Fibroblast of skin of scalp (primary cell): ENCODE measurements around the gene ABHD17C. TPM values are rescaled to one million over a fixed set of nuclear protein-coding genes. Genes with fewer than 3 reads are reported as not detected.
"Not testable (repeated sequence)": the region's sequence is repeated elsewhere in the genome, so short reads cannot be mapped to it uniquely, and the experiment has no call there.

Experiments used
- DNase-seq: peaks from one replicate; pipeline ENCODE4 v3.0.0-alpha.2; 2013
- polyA plus RNA-seq, 2 experiments: library from polyadenylated mRNA; unstranded; fragments of 120-200 nt; gene quantifications; one replicate each; pipeline ENCODE4 v1.2.1, GENCODE V29; 2013; ENCODE audit not compliant: insufficient read length in 2 of 2

ABHD17C gene
- polyA plus RNA-seq (2013, experiment 1 of 2; ENCODE audit: insufficient read length) = 8.2 TPM
- 8.5 TPM for polyA plus RNA-seq (2013, experiment 2 of 2; ENCODE audit: insufficient read length)

DNA sequence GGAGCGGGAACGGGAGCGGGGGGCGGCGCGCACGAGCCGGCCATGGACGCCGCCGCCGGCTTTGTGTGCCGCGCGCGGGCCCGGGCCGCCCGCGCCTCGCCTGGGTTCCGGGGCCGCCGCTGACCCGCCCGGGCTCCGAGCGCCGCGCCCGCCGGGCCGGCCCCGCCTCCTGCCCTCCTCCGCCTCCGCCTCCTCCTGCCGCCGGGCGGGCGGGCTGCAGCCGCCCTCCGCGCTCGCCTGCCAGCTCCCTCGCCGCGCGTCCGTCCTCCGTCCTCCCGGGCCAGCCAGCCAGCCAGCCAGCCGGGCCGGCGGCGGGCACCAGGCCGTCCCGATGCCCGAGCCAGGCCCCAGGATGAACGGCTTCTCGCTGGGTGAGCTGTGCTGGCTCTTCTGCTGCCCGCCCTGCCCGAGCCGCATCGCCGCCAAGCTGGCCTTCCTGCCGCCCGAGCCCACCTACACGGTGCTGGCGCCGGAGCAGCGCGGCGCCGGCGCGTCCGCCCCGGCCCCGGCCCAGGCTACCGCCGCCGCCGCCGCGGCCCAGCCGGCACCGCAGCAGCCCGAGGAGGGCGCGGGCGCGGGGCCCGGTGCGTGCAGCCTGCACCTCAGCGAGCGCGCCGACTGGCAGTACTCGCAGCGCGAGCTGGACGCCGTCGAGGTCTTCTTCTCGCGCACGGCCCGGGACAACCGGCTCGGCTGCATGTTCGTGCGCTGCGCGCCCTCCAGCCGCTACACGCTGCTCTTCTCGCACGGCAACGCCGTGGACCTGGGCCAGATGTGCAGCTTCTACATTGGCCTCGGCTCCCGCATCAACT, at the start of gene ABHD17C:
TSS of gene ABHD17C (plus strand) at position 212 of the 812 bp plus-strand sequence. CDS start at position 332, 120 bp downstream.
- peak; percentile 68 for DNase-seq

DNA sequence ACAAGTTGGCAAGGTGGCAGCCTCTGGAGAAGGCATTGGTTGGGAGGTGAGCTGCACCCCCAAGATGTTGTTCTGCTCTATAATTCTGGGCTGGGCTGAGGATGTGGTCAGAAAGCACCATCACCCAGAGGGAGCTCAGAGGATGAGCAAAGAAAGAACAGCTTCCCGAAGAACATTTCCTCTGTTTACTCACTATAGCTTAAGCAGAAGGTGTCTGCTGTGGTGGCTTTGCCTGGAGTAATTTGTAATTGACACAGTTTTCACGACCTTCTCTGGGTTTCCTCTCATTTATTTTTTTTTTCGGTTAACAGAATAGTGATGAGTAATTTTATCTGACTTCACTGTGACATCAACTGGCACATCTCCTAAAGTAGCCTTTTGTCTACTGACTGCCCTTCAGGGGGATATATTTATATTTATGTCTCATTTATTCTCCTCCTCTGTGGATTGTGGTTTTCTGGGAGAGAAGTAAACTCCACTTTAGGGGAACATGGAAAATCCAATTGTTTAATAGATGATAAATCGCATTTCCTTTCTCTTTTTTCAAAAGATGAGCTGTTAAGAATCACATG, 49.5 kb upstream of the ABHD17C start:
- DNase-seq = no peak

DNA sequence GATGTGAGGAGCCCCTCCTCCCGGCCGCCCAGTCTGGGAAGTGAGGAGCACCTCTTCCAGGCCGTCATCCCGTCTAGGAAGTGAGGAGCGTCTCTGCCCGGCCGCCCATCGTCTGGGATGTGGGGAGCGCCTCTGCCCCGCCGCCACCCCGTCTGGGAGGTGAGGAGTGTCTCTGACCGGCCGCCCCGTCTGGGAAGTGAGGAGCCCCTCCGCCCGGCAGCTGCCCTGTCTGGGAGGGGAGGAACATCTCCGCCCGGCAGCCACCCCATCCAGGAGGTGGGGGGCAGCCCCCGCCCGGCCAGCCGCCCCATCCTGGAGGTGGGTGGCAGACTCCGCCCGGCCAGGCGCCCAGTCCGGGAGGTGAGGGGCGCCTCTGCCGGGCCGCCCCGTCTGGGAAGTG, 47.7 kb upstream of the ABHD17C start:
- not testable (repeated sequence) for DNase-seq

DNA sequence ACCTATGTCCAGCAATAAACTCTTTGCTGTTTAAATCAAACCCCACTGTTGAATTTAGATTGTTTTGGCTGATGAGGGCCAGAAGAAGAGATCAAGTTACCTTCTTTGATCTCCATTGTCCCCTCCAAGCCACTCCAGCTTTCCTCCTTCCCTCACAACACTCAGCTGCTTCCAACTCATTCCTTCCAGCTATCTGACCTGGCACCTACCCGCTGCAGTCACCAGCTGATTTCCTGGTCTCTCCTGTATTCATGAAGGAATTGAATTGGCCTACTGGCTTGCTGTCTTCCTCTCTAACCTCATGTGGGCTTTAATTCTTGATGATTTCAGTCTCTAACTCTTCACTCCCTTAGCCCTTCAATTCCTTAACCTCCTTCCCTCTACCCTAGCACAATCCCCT, 40.8 kb upstream of the ABHD17C start:
- no peak for DNase-seq

DNA sequence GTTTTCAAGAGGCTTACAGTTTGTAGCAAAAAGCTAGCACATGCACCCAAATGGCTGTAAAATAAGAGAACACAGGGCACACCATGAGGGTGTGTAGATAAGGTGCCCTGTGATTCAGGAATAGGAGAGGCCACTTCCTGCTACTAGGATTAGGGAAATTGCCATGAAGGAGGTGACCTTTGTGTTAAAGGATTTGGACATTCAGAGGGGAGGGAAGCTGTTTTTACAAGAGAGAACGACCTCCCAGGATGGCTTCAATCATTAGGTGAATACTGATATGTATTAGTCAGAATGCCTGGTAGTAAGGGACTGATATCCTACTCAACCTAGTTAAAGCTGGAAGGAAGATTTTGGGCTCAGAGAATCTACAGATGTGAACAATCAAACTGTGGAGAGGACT, 35.7 kb upstream of the ABHD17C start:
- DNase-seq = no peak

DNA sequence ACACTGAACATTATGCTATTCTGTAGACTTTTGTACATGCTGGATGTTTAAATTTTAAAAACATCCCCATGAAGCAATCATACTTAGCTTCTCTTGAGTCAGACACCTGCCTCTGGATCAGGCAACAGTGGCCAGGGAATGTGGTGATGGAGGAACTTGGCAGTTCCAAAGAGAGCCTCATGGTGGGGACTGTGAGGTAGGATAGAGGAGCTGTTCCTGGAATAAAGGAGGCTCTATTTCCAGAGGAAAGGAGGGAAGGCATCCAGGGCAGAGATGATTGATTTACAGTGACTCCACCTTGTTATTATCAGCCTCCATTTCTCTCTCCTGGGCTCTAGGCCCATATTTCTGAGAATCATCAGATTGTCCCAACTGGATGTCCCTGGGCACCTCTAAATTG, 35.0 kb upstream of the ABHD17C start:
- DNase-seq = peak; percentile 49

DNA sequence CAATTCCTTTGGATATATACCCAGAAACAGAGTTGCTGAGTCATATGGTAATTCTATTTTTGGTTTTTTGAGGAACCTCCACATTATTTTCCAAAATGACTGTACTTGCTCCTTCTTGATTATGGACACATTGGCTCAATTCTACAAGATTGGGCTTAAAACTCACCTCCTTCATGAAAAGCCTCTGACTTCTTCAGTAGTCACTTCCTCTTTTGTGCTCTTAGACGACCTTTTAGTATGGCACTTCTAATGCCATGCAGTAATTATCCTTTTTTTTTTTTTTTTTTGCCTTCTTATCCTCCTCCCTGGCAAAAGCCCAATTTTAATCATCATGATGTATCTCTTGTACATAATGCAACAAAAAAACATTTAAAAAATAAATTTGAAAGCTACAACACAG, 33.0 kb upstream of the ABHD17C start:
- DNase-seq = no peak

DNA sequence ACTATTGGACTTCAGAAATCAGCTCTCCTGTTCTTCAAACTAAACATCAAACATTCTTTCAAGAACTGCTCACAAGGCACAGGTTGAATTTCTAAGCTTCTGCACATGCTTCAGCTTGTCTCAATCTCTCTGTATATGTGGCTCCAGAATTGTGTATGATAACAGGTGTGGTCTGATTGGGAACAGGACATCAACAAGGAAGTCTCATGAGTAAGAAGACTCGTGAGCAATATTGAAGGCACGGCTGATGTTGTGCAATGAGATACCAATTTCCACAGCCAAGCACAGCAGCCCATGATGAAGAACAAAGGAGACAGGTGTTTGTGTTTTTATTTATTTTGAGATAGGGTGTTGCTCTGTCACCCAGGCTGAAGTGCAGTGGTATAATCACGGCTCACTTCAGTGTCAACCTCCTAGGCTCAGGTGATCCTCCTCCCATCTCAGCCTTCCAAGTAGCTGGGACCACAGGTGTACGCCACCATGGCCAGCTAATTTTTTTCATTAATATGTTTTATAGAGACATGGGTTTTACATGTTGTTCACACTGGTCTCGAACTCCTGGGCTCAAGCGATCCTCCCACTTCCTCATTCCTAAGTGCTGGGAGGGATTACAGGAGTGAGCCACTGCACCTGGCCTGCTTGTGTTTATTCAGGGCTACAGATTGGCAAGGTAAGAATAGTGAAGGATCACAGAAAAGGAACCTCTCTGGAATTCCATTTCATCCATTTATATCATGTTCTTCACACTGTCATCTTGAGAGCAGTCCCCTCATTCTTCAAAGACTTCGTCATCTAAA, 32.2 kb upstream of the ABHD17C start:
- no peak for DNase-seq

DNA sequence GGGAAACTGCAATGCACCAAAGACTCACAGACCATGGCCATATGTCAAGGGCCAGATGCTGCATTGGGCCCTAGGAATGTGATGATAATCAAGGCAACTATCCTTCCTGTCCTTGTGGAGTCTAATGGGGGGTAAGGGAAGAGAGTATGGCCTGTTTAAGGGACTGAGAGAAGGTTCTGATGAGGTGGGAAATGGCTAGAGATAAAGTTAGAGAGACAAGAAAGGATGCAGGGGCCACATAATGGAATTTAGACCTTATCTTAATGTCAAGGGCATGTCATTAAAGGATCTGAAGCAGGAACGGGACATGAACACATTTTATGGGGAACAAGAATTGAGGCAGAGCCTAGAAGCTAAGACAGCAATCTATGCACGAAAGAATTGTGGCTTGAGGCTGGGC, 30.0 kb upstream of the ABHD17C start:
- DNase-seq = no peak

DNA sequence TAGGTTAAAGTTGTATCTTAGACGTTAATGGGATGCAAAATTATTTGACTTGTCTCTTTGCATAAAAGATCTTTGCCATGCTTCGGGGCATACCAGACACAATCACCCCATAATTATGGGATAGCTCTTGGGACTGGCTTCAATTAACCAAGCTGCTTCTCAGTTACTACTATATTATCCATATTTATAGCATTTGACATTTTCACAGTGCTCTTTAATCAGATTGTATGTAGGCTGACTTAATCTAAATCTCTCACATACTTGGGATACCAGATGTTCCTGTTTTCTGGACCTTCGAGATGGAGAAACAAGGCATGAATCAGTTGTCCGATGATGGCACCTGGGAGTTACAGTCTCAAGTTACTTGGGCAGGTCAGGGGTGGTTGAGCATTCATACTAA, 27.2 kb upstream of the ABHD17C start:
- DNase-seq = no peak

DNA sequence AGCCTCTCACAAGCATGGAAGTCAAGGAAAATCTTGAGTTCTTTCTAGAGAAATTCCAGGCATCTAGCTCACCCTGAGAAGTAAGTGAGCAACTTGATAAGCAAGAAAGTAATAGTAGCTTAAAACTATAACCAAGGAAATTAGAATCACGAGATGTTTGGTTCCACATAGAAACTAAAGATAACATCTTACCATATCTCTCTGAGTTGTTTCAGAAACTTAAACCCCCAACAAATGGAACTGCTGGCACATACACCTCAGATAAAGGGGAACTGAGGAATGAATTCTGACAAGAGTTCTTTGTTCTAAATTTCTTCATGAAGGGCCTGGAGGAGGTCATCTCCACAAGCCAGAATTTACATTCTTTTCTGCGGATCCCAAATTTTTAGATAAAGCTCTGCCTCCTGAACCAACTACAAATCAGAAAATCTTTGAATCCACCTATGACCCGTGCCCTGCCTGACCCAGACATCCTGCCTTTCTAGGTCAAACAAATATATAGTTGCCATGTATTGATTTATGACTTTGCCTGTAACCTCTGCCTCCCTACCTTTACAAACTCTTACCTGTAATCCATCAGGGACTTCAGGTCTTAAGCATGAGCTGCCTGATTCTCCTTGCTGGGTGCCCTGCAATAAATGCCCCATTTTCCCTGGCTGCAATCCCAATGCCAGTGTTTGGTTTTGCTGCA, 26.4 kb upstream of the ABHD17C start:
- DNase-seq = no peak

DNA sequence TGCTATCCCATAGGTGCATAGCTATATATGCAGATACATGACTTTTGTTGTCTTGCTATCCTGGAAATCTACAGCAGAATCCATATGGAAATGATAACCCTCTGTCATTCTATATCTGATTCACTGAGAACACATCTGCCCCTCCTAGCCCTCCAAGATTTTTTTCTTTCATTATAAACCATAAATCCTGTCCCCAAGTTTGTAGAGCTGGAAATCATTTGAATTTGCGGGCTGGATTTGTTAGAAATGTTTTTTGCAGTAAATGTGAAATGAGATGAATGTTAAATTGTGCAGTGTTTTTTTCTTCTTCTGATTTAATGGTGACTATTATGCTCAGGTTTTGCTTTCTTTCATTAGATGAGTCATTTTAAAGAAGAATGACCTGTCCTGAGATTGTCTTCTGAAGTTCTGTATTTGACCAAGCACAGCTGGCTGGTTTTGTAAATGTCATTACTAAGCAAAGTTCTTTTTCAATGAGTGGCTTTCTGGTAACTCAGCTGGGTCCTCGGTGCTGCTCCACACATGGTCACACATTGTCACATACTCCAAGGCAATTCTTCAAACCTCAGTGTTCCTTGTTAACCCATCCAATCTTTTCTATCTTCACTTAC, 25.3 kb upstream of the ABHD17C start:
- DNase-seq = no peak

DNA sequence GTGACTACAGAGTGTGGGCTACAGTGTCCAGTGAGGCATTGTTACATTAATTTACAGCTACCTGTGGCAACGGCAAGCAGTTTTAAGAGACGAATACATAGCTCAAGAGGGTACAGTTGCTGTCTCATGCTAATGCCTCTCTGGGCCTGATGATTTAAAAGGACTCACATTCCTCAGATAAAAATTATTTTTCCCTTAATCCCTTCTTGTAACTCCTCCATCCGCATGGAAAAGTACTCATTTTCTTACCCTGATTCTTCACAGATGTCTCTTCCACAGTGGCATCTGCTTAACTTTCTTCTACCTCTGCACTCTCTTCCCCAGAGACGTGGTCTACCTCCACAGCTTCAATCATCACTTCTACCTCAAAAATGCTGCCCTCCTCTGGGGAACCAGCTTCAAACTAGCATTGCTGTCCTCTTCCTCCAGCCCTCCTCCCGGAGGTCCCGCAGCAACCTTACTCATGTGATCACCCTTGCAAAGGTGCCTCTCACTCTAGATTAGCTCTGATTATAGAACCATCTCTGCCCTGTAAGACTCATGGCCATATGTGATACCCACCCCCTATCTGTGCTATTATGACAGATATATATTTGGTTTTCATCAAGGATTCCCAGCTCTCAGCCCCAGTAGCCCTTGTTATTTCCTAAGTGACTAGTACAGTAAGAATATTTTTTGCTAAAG, 21.4 kb upstream of the ABHD17C start:
- DNase-seq = peak; percentile 17

DNA sequence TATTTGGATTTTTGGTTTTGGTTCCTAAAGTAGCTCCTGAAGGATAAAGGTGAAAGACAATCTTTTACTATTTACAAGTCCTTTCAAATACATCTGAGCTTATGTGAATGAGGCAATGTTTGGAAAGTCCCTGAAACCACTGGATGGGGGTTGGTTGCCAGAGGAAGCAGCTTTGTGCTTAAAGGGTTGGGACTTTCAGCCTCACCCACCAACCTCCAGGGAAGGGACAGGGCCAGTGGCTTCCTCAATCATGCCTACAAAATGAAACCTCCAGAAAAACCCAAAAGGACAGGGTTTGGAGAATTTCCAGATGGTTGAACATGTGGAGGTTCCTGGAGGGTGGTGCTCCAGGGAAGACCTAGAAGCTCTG, 20.9 kb upstream of the ABHD17C start:
- DNase-seq = peak; percentile 30

DNA sequence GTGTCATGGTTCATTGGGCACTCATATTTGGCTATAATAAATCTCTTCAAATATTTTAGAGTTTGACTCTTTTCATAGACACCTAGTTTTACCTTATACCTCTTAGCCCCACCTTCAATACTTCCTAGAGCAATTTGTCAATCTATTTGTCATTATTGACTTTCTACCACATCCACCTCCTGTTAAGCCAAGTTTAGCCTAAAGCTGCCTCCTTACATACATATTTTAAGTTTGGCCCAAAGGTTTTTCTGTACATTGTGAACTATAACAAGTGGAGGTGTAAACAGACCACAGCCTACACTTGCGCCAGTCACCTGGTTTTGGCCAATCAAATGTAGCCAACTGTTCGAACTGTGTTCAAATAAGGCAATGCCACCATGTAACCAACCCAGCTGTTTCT, 18.1 kb upstream of the ABHD17C start:
- DNase-seq = no peak

DNA sequence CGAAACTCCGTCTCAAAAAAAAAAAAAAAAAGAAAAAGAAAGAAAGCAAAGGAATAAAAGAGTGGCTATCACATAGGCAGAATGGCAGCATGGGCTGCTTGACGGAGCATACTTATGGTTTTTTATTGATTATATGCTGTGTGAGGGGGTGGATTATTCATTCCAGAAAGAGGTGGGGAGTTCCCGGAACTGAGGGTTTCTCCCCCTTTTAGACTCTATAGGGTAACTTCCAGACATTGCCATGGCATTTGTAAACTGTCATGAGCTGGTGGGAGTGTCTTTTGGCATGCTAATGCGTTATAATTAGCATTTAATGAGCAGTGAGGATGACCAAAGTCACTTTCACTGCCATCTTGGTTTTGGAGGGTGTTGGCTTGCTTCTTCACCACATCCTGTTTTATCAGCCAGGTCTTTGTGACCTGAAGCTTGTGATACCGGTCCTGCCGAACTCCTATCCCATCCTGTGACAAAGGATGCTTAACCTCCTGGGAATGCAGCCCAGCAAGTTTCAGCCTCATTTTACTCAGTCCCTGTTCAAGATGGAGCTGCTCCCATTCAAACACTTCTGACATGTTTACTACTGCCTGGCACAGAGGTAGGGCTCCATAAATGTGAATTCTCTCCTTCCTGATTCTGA, 15.8 kb upstream of the ABHD17C start:
- DNase-seq = no peak

DNA sequence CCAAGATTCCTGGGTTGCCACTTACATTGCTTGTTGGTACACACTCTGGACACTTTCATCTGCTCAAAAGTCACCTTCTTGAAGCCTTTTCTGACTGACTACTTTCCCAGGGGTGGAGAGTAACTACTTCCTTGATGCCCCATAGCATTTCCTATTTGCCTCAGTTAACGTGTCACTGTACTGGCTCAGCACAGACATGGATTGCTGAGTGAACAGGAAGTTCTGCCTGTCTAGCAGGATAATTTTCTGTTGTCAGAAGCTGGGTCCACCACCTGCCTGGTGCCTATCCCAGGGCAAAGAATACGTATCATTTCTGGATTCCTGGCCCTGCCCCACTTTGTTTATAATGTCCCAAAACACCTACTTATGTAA, 15.3 kb upstream of the ABHD17C start:
- no peak for DNase-seq

DNA sequence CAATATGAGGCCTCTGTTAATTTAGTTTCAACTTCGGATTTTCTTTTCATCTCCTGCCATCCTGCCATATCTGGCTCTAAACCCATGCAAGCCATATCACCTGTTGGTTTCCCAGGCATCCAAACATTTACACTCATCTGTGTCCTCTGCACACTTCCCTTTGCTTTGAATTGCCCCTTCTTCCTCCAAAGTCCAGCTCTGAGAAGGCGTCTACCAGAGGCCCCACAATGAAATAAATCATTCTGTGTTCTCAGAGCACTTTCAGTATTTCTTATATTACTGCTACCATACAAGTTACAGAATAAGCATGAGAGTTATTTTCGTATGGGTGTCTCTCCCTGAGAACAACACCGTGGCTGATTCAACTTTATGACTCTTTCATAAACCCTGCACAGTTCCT, 12.9 kb upstream of the ABHD17C start:
- no peak for DNase-seq

DNA sequence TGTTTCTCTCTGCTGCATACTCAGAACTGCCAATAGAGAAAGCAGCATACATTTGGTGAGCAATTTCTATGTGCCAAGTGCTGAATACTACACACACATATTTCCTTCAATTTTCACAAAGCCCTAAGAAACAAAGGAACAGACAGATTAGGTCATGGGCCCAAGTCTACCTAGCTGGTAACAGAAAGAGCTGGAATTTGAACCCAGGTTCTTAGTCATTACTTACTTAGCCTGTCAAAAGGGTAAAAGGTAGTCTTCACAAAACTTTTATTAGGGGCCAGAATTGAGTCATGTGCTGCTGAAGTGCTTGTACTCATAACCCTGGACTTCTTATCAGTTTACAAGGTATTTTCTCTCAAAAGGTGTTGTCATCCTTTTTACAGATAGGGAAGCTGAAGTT, 10.4 kb upstream of the ABHD17C start:
- DNase-seq = no peak

DNA sequence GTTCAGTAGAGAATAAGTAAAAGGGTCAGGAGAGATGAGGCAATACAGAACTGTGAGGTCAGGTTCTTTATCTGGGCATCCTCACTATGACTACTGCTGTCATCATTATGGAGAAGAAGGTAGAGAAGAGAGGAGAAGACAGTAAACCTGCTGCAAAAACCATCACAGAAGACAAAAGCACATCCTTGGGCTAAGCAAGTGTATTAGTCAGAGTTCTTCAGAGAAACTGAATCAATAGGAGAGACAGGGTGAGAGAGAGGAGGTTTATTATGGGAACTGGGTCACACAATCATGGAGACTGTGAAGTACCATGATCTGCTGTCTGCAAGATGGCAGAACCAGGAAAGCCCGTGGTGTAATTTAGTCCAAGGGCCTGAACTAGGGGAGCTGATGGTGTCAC, 9.5 kb upstream of the ABHD17C start:
- DNase-seq = no peak

DNA sequence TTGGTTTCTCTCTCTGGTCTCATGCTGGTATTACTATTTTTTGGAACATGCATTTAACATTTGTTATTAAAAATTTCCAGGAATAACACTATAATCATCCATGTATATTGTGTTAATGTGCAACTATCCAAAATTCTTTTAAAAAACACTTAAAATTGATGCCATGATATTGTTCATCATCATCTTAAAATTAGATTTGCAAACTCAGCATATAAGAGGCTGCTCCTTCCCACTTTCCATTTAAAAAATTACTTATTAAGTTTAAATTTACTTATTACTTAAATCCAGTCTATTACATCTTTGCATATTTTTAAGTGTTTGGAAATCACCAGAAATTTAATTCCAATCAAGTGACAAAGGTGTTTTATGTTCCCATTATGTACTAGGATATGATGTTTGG, 5.8 kb upstream of the ABHD17C start:
- no peak for DNase-seq
